GM08714 (cell line): ENCODE data around the gene C9orf85.
A peak's percentile ranks its signal among the peaks of the same experiment; 100 is the strongest.
"Not testable (repeated sequence)": the region's sequence is repeated elsewhere in the genome, so short reads cannot be mapped to it uniquely, and the experiment has no call there.

ENCODE experiments used
- H3K4me3 ChIP-seq: fragments of 200-500 bp; sonication (Bioruptor generic); 2 replicates; pipeline ENCODE4 v1.5.1; 2014; ENCODE audit warnings: mild to moderate bottlenecking, low read length, inconsistent platforms
- ZNF274 ChIP-seq: IDR thresholded peaks from 2 replicates; pipeline ENCODE4 v1.6.1; 2012; ENCODE audit warnings: mild to moderate bottlenecking, low read depth, low read length

C9orf85 gene

GRCh38 chr9:71891557-71892189, 19.8 kb upstream of the C9orf85 start:
- no peak overlapping the region for H3K4me3 ChIP-seq
- no peak for TF ChIP-seq ZNF274

GRCh38 chr9:71895117-71895516, 16.3 kb upstream of the C9orf85 start:
- H3K4me3 ChIP-seq, result no peak overlapping the region

GRCh38 chr9:71895955-71896354, 15.5 kb upstream of the C9orf85 start:
- H3K4me3 ChIP-seq, result no peak overlapping the region
- no peak for TF ChIP-seq ZNF274

More at GRCh38 chr9:71895117-71895516, 16.3 kb upstream of the C9orf85 start:
- no peak for TF ChIP-seq ZNF274

- no peak for TF ChIP-seq ZNF274
- no peak overlapping the region for H3K4me3 ChIP-seq
These were observed 14.7 kb upstream of the C9orf85 start for GRCh38 chr9:71896761-71897160.

GRCh38 chr9:71897577-71897976, 13.9 kb upstream of the C9orf85 start:
- H3K4me3 ChIP-seq, result no peak overlapping the region; the same call in 1 of the 2 replicates
- TF ChIP-seq ZNF274, result no peak

GRCh38 chr9:71898756-71899155, 12.7 kb upstream of the C9orf85 start:
- H3K4me3 ChIP-seq, result not testable (repeated sequence)

GRCh38 chr9:71901695-71902597, 9.5 kb upstream of the C9orf85 start:
- no peak overlapping the region for H3K4me3 ChIP-seq
- TF ChIP-seq ZNF274, result no peak

GRCh38 chr9:71904076-71904475, 7.4 kb upstream of the C9orf85 start:
- TF ChIP-seq ZNF274, result no peak
- H3K4me3 ChIP-seq, result no peak overlapping the region

- H3K4me3 ChIP-seq, result peak overlapping the region; percentile 82; the same call in 1 of the 2 replicates
- no peak for TF ChIP-seq ZNF274
These were observed 2.6 kb upstream of the C9orf85 start for GRCh38 chr9:71908825-71909224.

- H3K4me3 ChIP-seq, result peak overlapping the region; percentile 82
- TF ChIP-seq ZNF274, result no peak
These were observed 1.4 kb upstream of the C9orf85 start for GRCh38 chr9:71909887-71910649.

GRCh38 chr9:71910650-71911060, 784 bp upstream of the C9orf85 start:
- peak overlapping the region; percentile 82 for H3K4me3 ChIP-seq

GRCh38 chr9:71911908-71912335, 483 bp downstream of the C9orf85 start:
- no peak for TF ChIP-seq ZNF274
- peak overlapping the region; percentile 93 for H3K4me3 ChIP-seq

More at GRCh38 chr9:71910650-71911060, 784 bp upstream of the C9orf85 start:
- TF ChIP-seq ZNF274, result no peak

GRCh38 chr9:71915495-71915894, 4.1 kb downstream of the C9orf85 start:
- H3K4me3 ChIP-seq, result no peak overlapping the region
- TF ChIP-seq ZNF274, result no peak

GRCh38 chr9:71916834-71917534, 5.5 kb downstream of the C9orf85 start:
- TF ChIP-seq ZNF274, result no peak
- H3K4me3 ChIP-seq, result no peak overlapping the region
